Islet of Langerhans (tissue), 1 donor: ENCODE measurements around the gene DOLPP1.
"Not testable (repeated sequence)": the region's sequence is repeated elsewhere in the genome, so short reads cannot be mapped to it uniquely, and the experiment has no call there.

ENCODE experiments used
- FAIRE-seq: peaks from one replicate; lab custom pipeline; 2011; peaks lifted over from hg19 to GRCh38; lab: Jason Lieb, UNC

DOLPP1 gene

GRCh38 chr9:129080601-129081387, at the start of gene DOLPP1:
DOLPP1 (plus strand) TSS chr9:129081111; CDS start chr9:129081132, 21 bp downstream.
- FAIRE-seq = peak; percentile 38

- no peak for FAIRE-seq
These were observed 49.4 kb upstream of the DOLPP1 start for GRCh38 chr9:129031514-129031913.

- FAIRE-seq = no peak
These were observed 48.3 kb upstream of the DOLPP1 start for GRCh38 chr9:129032541-129033159.

GRCh38 chr9:129033216-129033615, 47.7 kb upstream of the DOLPP1 start:
- no peak for FAIRE-seq

GRCh38 chr9:129035838-129036237, 45.1 kb upstream of the DOLPP1 start:
- not testable (repeated sequence) for FAIRE-seq

- no peak for FAIRE-seq
These were observed 44.5 kb upstream of the DOLPP1 start, which contains the start of gene MIGA2 for GRCh38 chr9:129036241-129036922. MIGA2 (plus strand) TSS chr9:129036626; CDS start chr9:129040595, 3,969 bp downstream.

GRCh38 chr9:129036923-129037766, 43.8 kb upstream of the DOLPP1 start:
- no peak for FAIRE-seq

GRCh38 chr9:129037767-129038098, 43.2 kb upstream of the DOLPP1 start:
- no peak for FAIRE-seq

GRCh38 chr9:129038109-129038852, 42.6 kb upstream of the DOLPP1 start:
- no peak for FAIRE-seq

- FAIRE-seq = no peak
These were observed 40.7 kb upstream of the DOLPP1 start for GRCh38 chr9:129040113-129040643.

- FAIRE-seq = no peak
These were observed 38.9 kb upstream of the DOLPP1 start for GRCh38 chr9:129042016-129042415.

- no peak for FAIRE-seq
These were observed 28.3 kb upstream of the DOLPP1 start for GRCh38 chr9:129052592-129052991.

GRCh38 chr9:129053020-129053419, 27.9 kb upstream of the DOLPP1 start:
- FAIRE-seq = no peak

- no peak for FAIRE-seq
These were observed 26.6 kb upstream of the DOLPP1 start for GRCh38 chr9:129054163-129054851.

GRCh38 chr9:129058965-129059795, 21.7 kb upstream of the DOLPP1 start:
- no peak for FAIRE-seq

GRCh38 chr9:129059796-129060785, 20.8 kb upstream of the DOLPP1 start:
- no peak for FAIRE-seq

- no peak for FAIRE-seq
These were observed 19.9 kb upstream of the DOLPP1 start for GRCh38 chr9:129060991-129061390.

- no peak for FAIRE-seq
These were observed 17.9 kb upstream of the DOLPP1 start for GRCh38 chr9:129063061-129063460.
